HG03558 (cell line): ENCODE results near the gene POU2F1.

ENCODE experiments used
- ATAC-seq: cut with Tn5 transposase; IDR thresholded peaks from one replicate; pipeline ENCODE4 v1.9.1; 2021; ENCODE audit warnings: moderate number of reproducible peaks; ENCODE audit not compliant: unreplicated experiment; ENCODE audit errors: extremely low read depth

POU2F1 gene

GRCh38 chr1:167454894-167455785 lies 234.5 kb downstream of the POU2F1 start:
- ATAC-seq, result peak; percentile 51

- ATAC-seq, result peak; percentile 11
Observed at GRCh38 chr1:167455786-167456446, 235.2 kb downstream of the POU2F1 start.

GRCh38 chr1:167456524-167456923 lies 235.8 kb downstream of the POU2F1 start:
- ATAC-seq, result no peak

- no peak for ATAC-seq
Observed at GRCh38 chr1:167456926-167457325, 236.2 kb downstream of the POU2F1 start.

- no peak for ATAC-seq
Observed at GRCh38 chr1:167457936-167458584, 237.4 kb downstream of the POU2F1 start.

GRCh38 chr1:167460836-167461235 lies 240.2 kb downstream of the POU2F1 start:
- no peak for ATAC-seq

GRCh38 chr1:167462341-167462740 lies 241.7 kb downstream of the POU2F1 start:
- no peak for ATAC-seq

GRCh38 chr1:167463080-167463479 lies 242.4 kb downstream of the POU2F1 start:
- no peak for ATAC-seq

- no peak for ATAC-seq
Observed at GRCh38 chr1:167463875-167464575, 243.3 kb downstream of the POU2F1 start.

GRCh38 chr1:167465018-167465417 lies 244.3 kb downstream of the POU2F1 start:
- no peak for ATAC-seq

- no peak for ATAC-seq
Observed at GRCh38 chr1:167465743-167466142, 245.1 kb downstream of the POU2F1 start.

GRCh38 chr1:167467126-167467710 lies 246.5 kb downstream of the POU2F1 start:
- no peak for ATAC-seq

- no peak for ATAC-seq
Observed at GRCh38 chr1:167467752-167468151, 247.1 kb downstream of the POU2F1 start.

GRCh38 chr1:167469280-167469965 lies 248.7 kb downstream of the POU2F1 start:
- ATAC-seq, result no peak

- no peak for ATAC-seq
Observed at GRCh38 chr1:167471568-167471967, 250.9 kb downstream of the POU2F1 start.

GRCh38 chr1:167472752-167473521 lies 252.3 kb downstream of the POU2F1 start:
- no peak for ATAC-seq

- no peak for ATAC-seq
Observed at GRCh38 chr1:167473761-167474160, 253.1 kb downstream of the POU2F1 start.

- ATAC-seq, result no peak
Observed at GRCh38 chr1:167474191-167474641, 253.5 kb downstream of the POU2F1 start.

- ATAC-seq, result no peak
Observed at GRCh38 chr1:167476061-167476460, 255.4 kb downstream of the POU2F1 start.
